ENCODE data around the gene BEND3. TPM values are rescaled to one million over a fixed set of nuclear protein-coding genes. Genes with fewer than 3 reads are reported as not detected.

The BEND3 gene
- total and polyA plus RNA-seq, 9 of the 15 experiments (the other 6 are each of a cell fraction or from before 2014, with no cell fraction given): 0.64 to 8.4 (median 3.3) TPM

DNA sequence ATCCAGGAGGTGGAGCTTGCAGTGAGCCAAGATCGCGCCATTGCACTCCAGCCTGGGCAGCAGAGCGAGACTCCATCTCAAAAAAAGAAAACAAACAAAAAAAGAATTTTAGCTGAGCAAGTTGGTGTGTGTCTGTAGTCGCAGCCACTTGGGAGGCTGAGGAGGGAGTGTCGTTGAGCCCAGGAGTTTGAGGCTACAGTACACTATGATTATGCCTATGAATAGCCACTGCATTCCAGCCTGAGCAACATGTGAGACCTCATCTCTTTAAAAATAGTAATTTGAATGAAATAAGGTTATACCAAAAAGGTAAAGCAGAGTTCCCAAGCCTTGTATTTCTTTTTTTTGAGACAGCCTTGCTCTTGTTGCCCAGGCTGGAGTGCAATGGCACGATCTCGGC, 67.5 kb downstream of the BEND3 start (continued):
- TF ChIP-seq, protein P1, sequence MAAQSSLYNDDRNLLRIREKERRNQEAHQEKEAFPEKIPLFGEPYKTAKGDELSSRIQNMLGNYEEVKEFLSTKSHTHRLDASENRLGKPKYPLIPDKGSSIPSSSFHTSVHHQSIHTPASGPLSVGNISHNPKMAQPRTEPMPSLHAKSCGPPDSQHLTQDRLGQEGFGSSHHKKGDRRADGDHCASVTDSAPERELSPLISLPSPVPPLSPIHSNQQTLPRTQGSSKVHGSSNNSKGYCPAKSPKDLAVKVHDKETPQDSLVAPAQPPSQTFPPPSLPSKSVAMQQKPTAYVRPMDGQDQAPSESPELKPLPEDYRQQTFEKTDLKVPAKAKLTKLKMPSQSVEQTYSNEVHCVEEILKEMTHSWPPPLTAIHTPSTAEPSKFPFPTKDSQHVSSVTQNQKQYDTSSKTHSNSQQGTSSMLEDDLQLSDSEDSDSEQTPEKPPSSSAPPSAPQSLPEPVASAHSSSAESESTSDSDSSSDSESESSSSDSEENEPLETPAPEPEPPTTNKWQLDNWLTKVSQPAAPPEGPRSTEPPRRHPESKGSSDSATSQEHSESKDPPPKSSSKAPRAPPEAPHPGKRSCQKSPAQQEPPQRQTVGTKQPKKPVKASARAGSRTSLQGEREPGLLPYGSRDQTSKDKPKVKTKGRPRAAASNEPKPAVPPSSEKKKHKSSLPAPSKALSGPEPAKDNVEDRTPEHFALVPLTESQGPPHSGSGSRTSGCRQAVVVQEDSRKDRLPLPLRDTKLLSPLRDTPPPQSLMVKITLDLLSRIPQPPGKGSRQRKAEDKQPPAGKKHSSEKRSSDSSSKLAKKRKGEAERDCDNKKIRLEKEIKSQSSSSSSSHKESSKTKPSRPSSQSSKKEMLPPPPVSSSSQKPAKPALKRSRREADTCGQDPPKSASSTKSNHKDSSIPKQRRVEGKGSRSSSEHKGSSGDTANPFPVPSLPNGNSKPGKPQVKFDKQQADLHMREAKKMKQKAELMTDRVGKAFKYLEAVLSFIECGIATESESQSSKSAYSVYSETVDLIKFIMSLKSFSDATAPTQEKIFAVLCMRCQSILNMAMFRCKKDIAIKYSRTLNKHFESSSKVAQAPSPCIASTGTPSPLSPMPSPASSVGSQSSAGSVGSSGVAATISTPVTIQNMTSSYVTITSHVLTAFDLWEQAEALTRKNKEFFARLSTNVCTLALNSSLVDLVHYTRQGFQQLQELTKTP (IDR thresholded peaks at IDR 0.05; ENCODE audit: low read depth in 1 of 2, partially characterized antibody in 2 of 2): no peak
- TF ChIP-seq, protein P2, sequence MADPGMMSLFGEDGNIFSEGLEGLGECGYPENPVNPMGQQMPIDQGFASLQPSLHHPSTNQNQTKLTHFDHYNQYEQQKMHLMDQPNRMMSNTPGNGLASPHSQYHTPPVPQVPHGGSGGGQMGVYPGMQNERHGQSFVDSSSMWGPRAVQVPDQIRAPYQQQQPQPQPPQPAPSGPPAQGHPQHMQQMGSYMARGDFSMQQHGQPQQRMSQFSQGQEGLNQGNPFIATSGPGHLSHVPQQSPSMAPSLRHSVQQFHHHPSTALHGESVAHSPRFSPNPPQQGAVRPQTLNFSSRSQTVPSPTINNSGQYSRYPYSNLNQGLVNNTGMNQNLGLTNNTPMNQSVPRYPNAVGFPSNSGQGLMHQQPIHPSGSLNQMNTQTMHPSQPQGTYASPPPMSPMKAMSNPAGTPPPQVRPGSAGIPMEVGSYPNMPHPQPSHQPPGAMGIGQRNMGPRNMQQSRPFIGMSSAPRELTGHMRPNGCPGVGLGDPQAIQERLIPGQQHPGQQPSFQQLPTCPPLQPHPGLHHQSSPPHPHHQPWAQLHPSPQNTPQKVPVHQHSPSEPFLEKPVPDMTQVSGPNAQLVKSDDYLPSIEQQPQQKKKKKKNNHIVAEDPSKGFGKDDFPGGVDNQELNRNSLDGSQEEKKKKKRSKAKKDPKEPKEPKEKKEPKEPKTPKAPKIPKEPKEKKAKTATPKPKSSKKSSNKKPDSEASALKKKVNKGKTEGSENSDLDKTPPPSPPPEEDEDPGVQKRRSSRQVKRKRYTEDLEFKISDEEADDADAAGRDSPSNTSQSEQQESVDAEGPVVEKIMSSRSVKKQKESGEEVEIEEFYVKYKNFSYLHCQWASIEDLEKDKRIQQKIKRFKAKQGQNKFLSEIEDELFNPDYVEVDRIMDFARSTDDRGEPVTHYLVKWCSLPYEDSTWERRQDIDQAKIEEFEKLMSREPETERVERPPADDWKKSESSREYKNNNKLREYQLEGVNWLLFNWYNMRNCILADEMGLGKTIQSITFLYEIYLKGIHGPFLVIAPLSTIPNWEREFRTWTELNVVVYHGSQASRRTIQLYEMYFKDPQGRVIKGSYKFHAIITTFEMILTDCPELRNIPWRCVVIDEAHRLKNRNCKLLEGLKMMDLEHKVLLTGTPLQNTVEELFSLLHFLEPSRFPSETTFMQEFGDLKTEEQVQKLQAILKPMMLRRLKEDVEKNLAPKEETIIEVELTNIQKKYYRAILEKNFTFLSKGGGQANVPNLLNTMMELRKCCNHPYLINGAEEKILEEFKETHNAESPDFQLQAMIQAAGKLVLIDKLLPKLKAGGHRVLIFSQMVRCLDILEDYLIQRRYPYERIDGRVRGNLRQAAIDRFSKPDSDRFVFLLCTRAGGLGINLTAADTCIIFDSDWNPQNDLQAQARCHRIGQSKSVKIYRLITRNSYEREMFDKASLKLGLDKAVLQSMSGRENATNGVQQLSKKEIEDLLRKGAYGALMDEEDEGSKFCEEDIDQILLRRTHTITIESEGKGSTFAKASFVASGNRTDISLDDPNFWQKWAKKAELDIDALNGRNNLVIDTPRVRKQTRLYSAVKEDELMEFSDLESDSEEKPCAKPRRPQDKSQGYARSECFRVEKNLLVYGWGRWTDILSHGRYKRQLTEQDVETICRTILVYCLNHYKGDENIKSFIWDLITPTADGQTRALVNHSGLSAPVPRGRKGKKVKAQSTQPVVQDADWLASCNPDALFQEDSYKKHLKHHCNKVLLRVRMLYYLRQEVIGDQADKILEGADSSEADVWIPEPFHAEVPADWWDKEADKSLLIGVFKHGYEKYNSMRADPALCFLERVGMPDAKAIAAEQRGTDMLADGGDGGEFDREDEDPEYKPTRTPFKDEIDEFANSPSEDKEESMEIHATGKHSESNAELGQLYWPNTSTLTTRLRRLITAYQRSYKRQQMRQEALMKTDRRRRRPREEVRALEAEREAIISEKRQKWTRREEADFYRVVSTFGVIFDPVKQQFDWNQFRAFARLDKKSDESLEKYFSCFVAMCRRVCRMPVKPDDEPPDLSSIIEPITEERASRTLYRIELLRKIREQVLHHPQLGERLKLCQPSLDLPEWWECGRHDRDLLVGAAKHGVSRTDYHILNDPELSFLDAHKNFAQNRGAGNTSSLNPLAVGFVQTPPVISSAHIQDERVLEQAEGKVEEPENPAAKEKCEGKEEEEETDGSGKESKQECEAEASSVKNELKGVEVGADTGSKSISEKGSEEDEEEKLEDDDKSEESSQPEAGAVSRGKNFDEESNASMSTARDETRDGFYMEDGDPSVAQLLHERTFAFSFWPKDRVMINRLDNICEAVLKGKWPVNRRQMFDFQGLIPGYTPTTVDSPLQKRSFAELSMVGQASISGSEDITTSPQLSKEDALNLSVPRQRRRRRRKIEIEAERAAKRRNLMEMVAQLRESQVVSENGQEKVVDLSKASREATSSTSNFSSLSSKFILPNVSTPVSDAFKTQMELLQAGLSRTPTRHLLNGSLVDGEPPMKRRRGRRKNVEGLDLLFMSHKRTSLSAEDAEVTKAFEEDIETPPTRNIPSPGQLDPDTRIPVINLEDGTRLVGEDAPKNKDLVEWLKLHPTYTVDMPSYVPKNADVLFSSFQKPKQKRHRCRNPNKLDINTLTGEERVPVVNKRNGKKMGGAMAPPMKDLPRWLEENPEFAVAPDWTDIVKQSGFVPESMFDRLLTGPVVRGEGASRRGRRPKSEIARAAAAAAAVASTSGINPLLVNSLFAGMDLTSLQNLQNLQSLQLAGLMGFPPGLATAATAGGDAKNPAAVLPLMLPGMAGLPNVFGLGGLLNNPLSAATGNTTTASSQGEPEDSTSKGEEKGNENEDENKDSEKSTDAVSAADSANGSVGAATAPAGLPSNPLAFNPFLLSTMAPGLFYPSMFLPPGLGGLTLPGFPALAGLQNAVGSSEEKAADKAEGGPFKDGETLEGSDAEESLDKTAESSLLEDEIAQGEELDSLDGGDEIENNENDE (IDR thresholded peaks at IDR 0.05; ENCODE audit: low read depth, low read length): no peak
